HepG2 (cell line): ENCODE results near the gene NUDT3. TPM values are rescaled to one million over a fixed set of nuclear protein-coding genes. Genes with fewer than 3 reads are reported as not detected.

Experiments used
- ASH2L ChIP-seq: fragments of 300-600, 200-600 bp; sonication (generic); IDR thresholded peaks from 2 replicates; pipeline ENCODE4 v1.7.0; 2017; ENCODE audit warnings: low read depth, mild to moderate bottlenecking, moderate library complexity, mixed read lengths, low read length; ENCODE audit not compliant: insufficient read length
- ATF1 ChIP-seq: IDR thresholded peaks from 2 replicates; pipeline ENCODE4 v1.6.1; 2016; ENCODE audit warnings: mild to moderate bottlenecking, control low read depth
- DNMT1 ChIP-seq: sonication (generic); formaldehyde crosslinking; IDR thresholded peaks from 2 replicates; pipeline ENCODE4 v1.5.1; 2020; ENCODE audit warnings: mild to moderate bottlenecking, missing genetic modification reagents
- EHMT2 ChIP-seq: fragments of 200-600 bp; sonication (generic); IDR thresholded peaks from 2 replicates; pipeline ENCODE4 v1.7.0; 2017; ENCODE audit warnings: antibody characterized with exemption, low read depth, low read length, borderline replicate concordance
- ERF ChIP-seq: IDR thresholded peaks from 2 replicates; pipeline ENCODE4 v1.6.1; 2018; ENCODE audit warnings: missing biosample characterization, missing genetic modification reagents
- IRX3 ChIP-seq: sonication (generic); formaldehyde crosslinking; IDR thresholded peaks from 2 replicates; pipeline ENCODE4 v1.8.1; 2023; ENCODE audit warnings: mild to moderate bottlenecking, low read depth, missing genetic modification reagents, borderline replicate concordance
- LCORL ChIP-seq, 2 experiments: fragments of 450-650 bp in 1 of 2; sonication (generic) in 1 of 2; formaldehyde crosslinking in 1 of 2; IDR thresholded peaks; 2 replicates each; pipeline versions ENCODE4 v1.5.0 to v1.6.1; 2017 to 2020; ENCODE audit warnings: antibody characterized with exemption in 1 of 2, missing genetic modification reagents in 1 of 2
- NFE2L2 ChIP-seq: fragments of 150-350 bp; IDR thresholded peaks from 2 replicates; pipeline ENCODE4 v1.6.1; 2014; ENCODE audit warnings: low read length
- SAFB2 ChIP-seq: sonication (generic); formaldehyde crosslinking; IDR thresholded peaks from 2 replicates; pipeline ENCODE4 v1.5.1; 2020; ENCODE audit warnings: missing genetic modification reagents, low read depth, mild to moderate bottlenecking, borderline replicate concordance
- SCMH1 ChIP-seq: sonication (generic); formaldehyde crosslinking; IDR thresholded peaks from 2 replicates; pipeline ENCODE4 v1.9.0; 2021; ENCODE audit warnings: missing genetic modification reagents, mild to moderate bottlenecking, borderline replicate concordance
- SPEN ChIP-seq: sonication (generic); formaldehyde crosslinking; IDR thresholded peaks from 2 replicates; pipeline ENCODE4 v1.5.1; 2020; ENCODE audit warnings: low read depth, mild to moderate bottlenecking, missing genetic modification reagents
- ZBTB3 ChIP-seq: sonication (generic); formaldehyde crosslinking; IDR thresholded peaks from 2 replicates; pipeline ENCODE4 v1.4.0; 2020; ENCODE audit warnings: low read depth, mild to moderate bottlenecking, moderate library complexity, missing genetic modification reagents, borderline replicate concordance
- ZFP82 ChIP-seq: sonication (generic); formaldehyde crosslinking; IDR thresholded peaks from 2 replicates; pipeline ENCODE4 v1.5.1; 2020; ENCODE audit warnings: mild to moderate bottlenecking, missing genetic modification reagents, borderline replicate concordance
- ZNF230 ChIP-seq: sonication (generic); formaldehyde crosslinking; IDR thresholded peaks from 2 replicates; pipeline ENCODE4 v1.4.0; 2020; ENCODE audit warnings: mild to moderate bottlenecking, missing genetic modification reagents
- ZNF3 ChIP-seq: IDR thresholded peaks from 2 replicates; pipeline ENCODE4 v1.7.0; 2017; ENCODE audit warnings: inconsistent platforms
- ZNF333 ChIP-seq: sonication (generic); formaldehyde crosslinking; IDR thresholded peaks from 2 replicates; pipeline ENCODE4 v1.4.0; 2020; ENCODE audit warnings: mild to moderate bottlenecking, missing genetic modification reagents, borderline replicate concordance
- ZNF34 ChIP-seq: sonication (generic); formaldehyde crosslinking; IDR thresholded peaks from 2 replicates; pipeline ENCODE4 v1.4.0; 2020; ENCODE audit warnings: mild to moderate bottlenecking, missing genetic modification reagents, borderline replicate concordance
- ZNF724P ChIP-seq: sonication (generic); formaldehyde crosslinking; IDR thresholded peaks from 2 replicates; pipeline ENCODE4 v1.8.0; 2022; ENCODE audit warnings: missing genetic modification reagents, borderline replicate concordance
- ZNF747 ChIP-seq: sonication (generic); formaldehyde crosslinking; IDR thresholded peaks from 2 replicates; pipeline ENCODE4 v1.8.1; 2023; ENCODE audit warnings: missing genetic modification reagents, mild to moderate bottlenecking, borderline replicate concordance
- ZZZ3 ChIP-seq: sonication (generic); formaldehyde crosslinking; IDR thresholded peaks from 2 replicates; pipeline ENCODE4 v1.4.0; 2020; ENCODE audit warnings: missing genetic modification reagents, mild to moderate bottlenecking, borderline replicate concordance
- polyA plus RNA-seq, 8 experiments: library from polyadenylated mRNA; depleted of rRNA in 3 of 8; stranded (reverse) in 7 of 8; unstranded in 1 of 8; fragments of >200 nt; fragmentation: Illumina TruSeq in 4 of 8; extraction: Trizol in 4 of 8; gene quantifications; 2 replicates each; pipeline versions ENCODE4 v1.2.1 to v1.2.3, GENCODE V29; 2011 to 2016; ENCODE audit warnings: low read depth in 4 of 8, missing spikeins in 1 of 8, mixed read lengths in 1 of 8; ENCODE audit not compliant: insufficient read depth in 1 of 8
- total RNA-seq, 5 experiments: library from RNA; depleted of rRNA; stranded (reverse); fragments of >200 nt; fragmentation: Illumina TruSeq; extraction: Trizol; gene quantifications; 2 replicates each; pipeline ENCODE4 v1.2.3, GENCODE V29; 2016; ENCODE audit warnings: low read depth in 1 of 5
- TF ChIP-seq, protein P1 (sequence below): sonication (generic); formaldehyde crosslinking; IDR thresholded peaks from 2 replicates; pipeline ENCODE4 v1.5.1; 2020; ENCODE audit warnings: missing genetic modification reagents, mild to moderate bottlenecking, borderline replicate concordance
- TF ChIP-seq, protein P2 (sequence below): sonication (generic); formaldehyde crosslinking; IDR thresholded peaks from 2 replicates; pipeline ENCODE4 v1.8.0; 2022; ENCODE audit warnings: missing genetic modification reagents, low read depth, mild to moderate bottlenecking, borderline replicate concordance
- TF ChIP-seq, protein P3 (sequence below): sonication (generic); formaldehyde crosslinking; IDR thresholded peaks from 2 replicates; pipeline ENCODE4 v1.4.0; 2020; ENCODE audit warnings: missing genetic modification reagents
- TF ChIP-seq, protein P4 (sequence below): sonication (generic); formaldehyde crosslinking; IDR thresholded peaks from 2 replicates; pipeline ENCODE4 v1.4.0; 2020; ENCODE audit warnings: mild to moderate bottlenecking, missing genetic modification reagents
- TF ChIP-seq, protein P5 (sequence below): fragments of 450-650 bp; IDR thresholded peaks from 2 replicates; pipeline ENCODE4 v1.6.1; 2017

NUDT3 gene
- total and polyA plus RNA-seq, 2 of the 13 experiments (the other 11 are each of a cell fraction or from before 2014, with no cell fraction given) = 20.2 to 20.6 TPM

DNA sequence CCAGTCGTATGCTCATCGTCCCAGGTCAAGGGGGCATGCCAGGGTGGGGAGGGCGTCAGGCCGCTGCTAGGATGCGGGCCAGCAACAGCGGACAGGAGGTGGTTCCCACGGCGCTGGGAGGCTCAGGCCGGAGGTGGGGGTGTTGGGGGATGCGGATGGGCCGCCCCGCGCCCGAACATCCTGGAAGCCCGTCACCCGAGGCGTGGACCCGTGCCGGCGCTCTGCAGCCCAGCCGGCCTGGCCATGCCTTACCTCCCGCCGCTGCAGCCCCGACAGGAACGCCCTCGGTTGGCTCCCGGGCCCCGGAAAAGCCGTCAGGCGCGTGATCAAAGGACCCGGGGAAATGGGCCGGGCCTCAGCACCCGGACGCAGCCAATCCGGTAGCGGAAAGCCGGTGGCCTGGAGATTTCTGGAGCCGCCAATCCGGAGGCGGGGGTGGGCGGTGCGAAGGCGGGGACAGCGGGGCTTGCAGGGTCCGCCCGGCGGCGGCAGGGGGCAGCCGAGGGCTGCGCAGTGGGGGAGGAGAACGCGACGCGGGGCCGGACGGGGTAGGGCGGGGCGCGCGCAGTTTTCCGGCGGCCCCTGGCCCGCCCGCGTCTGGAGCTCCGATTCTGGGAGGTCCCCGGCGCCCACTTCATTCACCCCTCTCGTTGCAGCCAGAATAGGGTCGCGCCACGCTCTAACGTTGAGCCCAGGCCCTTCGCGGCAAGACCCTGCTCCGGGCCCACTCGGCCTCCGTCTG, 143.6 kb downstream of the NUDT3 start, which contains the start of gene SMIM29 (continued):
- TF ChIP-seq, protein P1, sequence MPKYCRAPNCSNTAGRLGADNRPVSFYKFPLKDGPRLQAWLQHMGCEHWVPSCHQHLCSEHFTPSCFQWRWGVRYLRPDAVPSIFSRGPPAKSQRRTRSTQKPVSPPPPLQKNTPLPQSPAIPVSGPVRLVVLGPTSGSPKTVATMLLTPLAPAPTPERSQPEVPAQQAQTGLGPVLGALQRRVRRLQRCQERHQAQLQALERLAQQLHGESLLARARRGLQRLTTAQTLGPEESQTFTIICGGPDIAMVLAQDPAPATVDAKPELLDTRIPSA (CRISPR knock-in tag) = peak; percentile 97
- TF ChIP-seq IRX3 (CRISPR knock-in tag) = no peak
- TF ChIP-seq NFE2L2 = no peak
- no peak for TF ChIP-seq ZNF747 (CRISPR knock-in tag)
- no peak for TF ChIP-seq ZNF34
- peak; percentile 70 for TF ChIP-seq ASH2L
- TF ChIP-seq EHMT2 = no peak
- TF ChIP-seq, protein P2, sequence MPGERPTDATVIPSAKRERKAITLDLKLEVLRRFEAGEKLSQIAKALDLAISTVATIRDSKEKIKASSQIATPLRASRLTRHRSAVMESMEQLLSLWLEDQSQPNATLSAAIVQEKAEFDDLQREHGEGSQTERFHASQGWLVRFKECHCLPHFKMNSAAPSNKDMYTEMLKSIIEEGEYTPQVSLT (CRISPR knock-in tag) = no peak
- no peak; the same call in 1 of the 2 replicates for TF ChIP-seq ZNF724P (CRISPR knock-in tag)
- TF ChIP-seq ATF1 (CRISPR knock-in tag) = no peak
- TF ChIP-seq LCORL (IDR thresholded peaks at IDR 0.05) = no peak
- TF ChIP-seq LCORL (CRISPR knock-in tag; IDR thresholded peaks at IDR 0.05) = peak; percentile 86
- TF ChIP-seq ZZZ3 = no peak
- peak; percentile 97 for TF ChIP-seq ZFP82
- peak; percentile 90 for TF ChIP-seq ZNF230 (CRISPR knock-in tag)
- TF ChIP-seq SPEN = peak; percentile 71; the same call in 1 of the 2 replicates
- TF ChIP-seq DNMT1 (CRISPR knock-in tag) = 0 out of 2 replicates have a peak, but pooled peaks have one; percentile 83
- TF ChIP-seq ZBTB3 (CRISPR knock-in tag) = no peak
- TF ChIP-seq ZNF3 (CRISPR knock-in tag) = no peak
- TF ChIP-seq SAFB2 (CRISPR knock-in tag) = no peak; the same call in 1 of the 2 replicates
- TF ChIP-seq, protein P3, sequence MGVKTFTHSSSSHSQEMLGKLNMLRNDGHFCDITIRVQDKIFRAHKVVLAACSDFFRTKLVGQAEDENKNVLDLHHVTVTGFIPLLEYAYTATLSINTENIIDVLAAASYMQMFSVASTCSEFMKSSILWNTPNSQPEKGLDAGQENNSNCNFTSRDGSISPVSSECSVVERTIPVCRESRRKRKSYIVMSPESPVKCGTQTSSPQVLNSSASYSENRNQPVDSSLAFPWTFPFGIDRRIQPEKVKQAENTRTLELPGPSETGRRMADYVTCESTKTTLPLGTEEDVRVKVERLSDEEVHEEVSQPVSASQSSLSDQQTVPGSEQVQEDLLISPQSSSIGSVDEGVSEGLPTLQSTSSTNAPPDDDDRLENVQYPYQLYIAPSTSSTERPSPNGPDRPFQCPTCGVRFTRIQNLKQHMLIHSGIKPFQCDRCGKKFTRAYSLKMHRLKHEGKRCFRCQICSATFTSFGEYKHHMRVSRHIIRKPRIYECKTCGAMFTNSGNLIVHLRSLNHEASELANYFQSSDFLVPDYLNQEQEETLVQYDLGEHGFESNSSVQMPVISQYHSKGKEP (CRISPR knock-in tag) = no peak
- TF ChIP-seq, protein P4, sequence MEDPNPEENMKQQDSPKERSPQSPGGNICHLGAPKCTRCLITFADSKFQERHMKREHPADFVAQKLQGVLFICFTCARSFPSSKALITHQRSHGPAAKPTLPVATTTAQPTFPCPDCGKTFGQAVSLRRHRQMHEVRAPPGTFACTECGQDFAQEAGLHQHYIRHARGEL = peak; percentile 83; the same call in 1 of the 2 replicates
- TF ChIP-seq, protein P5, sequence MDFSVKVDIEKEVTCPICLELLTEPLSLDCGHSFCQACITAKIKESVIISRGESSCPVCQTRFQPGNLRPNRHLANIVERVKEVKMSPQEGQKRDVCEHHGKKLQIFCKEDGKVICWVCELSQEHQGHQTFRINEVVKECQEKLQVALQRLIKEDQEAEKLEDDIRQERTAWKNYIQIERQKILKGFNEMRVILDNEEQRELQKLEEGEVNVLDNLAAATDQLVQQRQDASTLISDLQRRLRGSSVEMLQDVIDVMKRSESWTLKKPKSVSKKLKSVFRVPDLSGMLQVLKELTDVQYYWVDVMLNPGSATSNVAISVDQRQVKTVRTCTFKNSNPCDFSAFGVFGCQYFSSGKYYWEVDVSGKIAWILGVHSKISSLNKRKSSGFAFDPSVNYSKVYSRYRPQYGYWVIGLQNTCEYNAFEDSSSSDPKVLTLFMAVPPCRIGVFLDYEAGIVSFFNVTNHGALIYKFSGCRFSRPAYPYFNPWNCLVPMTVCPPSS = no peak
- no peak; the same call in 1 of the 2 replicates for TF ChIP-seq ZNF333 (CRISPR knock-in tag)
- no peak for TF ChIP-seq SCMH1 (CRISPR knock-in tag)
- peak; percentile 82 for TF ChIP-seq ERF (CRISPR knock-in tag)
